ENCODE data around the gene VPS11. TPM values are rescaled to one million over a fixed set of nuclear protein-coding genes. Genes with fewer than 3 reads are reported as not detected.

Gene VPS11
- total RNA-seq, 4 donors from 2014 or later = 26.3 to 72.6 (median 37.2) TPM

DNA sequence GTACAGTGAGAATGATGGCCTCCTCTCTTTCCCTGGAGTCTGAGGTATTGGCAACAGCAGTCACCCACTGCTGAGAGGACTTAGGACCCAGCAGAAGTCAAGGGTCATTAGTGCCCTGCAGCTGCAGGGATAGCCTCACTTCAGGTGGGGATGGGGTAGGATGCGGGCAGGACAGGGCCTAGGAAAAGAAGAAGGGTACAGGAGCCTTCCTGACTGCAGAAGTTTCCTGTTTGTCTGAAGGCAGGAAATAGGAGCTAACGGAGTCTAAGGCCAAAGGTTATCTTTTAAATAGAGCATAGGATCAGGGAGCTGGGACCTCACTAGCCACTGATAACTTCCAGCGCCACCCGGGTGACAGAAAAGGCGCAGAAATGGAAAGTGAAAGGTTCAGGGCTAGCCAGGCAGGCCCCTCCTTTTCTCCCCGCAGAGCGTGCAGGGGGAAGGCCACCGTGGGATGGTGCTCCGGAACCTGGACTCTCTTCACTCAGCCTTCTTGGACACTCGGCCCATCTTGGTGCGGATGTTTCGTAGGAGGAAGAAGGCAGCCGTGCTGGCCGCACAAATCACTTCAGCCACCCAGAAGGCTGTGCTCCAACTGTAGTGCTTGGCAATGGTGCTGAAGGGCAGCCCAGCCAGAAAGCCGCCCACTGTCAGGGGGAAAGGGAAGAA lies 43.1 kb upstream of the VPS11 start:
- Histone ChIP-seq H3K9me3 (no peaks in the 10 kb centered on the region), H3K27me3 (no peaks in the 10 kb centered on the region), H3K27ac (peak overlapping the region in 2 of 4 donors; percentile 76 to 88), H3K4me1 (peaks cover 0 to 77% (median 12%) of the 10 kb centered on the region in 4 donors), H3K36me3 (peaks cover 0 to 50% (median 0%) of the 10 kb centered on the region in 3 donors), H3K4me3 (peak overlapping the region in 2 of 4 donors; percentile 75 to 81)
- no peak for DNase-seq
- no peak for TF ChIP-seq POLR2A (IDR thresholded peaks at IDR 0.05)
- TF ChIP-seq, protein P1, sequence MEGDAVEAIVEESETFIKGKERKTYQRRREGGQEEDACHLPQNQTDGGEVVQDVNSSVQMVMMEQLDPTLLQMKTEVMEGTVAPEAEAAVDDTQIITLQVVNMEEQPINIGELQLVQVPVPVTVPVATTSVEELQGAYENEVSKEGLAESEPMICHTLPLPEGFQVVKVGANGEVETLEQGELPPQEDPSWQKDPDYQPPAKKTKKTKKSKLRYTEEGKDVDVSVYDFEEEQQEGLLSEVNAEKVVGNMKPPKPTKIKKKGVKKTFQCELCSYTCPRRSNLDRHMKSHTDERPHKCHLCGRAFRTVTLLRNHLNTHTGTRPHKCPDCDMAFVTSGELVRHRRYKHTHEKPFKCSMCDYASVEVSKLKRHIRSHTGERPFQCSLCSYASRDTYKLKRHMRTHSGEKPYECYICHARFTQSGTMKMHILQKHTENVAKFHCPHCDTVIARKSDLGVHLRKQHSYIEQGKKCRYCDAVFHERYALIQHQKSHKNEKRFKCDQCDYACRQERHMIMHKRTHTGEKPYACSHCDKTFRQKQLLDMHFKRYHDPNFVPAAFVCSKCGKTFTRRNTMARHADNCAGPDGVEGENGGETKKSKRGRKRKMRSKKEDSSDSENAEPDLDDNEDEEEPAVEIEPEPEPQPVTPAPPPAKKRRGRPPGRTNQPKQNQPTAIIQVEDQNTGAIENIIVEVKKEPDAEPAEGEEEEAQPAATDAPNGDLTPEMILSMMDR (IDR thresholded peaks at IDR 0.05) = no peak

DNA sequence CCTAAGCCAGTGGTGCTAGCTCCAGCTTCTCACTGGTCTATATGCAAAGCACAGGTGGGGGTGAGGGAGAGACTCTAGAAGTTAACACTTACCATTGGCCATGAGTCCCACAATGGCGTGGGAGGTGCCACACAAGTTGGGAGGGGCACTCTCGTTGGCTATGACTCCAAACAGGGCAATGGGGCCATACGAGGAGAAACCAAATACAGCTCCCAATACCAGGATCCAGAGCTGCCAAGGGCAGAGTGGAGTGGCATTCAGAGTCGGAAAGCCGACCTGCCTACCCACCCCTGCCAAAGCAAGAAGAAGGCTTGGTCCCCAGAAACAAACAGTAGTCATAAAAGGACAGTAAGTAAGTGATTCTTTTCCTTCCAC lies 42.5 kb upstream of the VPS11 start:
- H3K27ac ChIP-seq = peak overlapping the region in 2 of 4 donors; percentile 76 to 88
- H3K4me3 ChIP-seq = peak overlapping the region in 2 of 4 donors; percentile 75 to 81
- no peaks in the 10 kb centered on the region for H3K9me3 ChIP-seq
- peaks cover 0 to 50% (median 0%) of the 10 kb centered on the region in 3 donors for H3K36me3 ChIP-seq
- no peaks in the 10 kb centered on the region for H3K27me3 ChIP-seq
- peaks cover 0 to 75% (median 9%) of the 10 kb centered on the region in 4 donors for H3K4me1 ChIP-seq
- TF ChIP-seq POLR2A (IDR thresholded peaks at IDR 0.05) = no peak
- TF ChIP-seq, protein P1 (IDR thresholded peaks at IDR 0.05) = no peak
- DNase-seq = no peak

- Histone ChIP-seq H3K27me3 (no peaks in the 10 kb centered on the region), H3K9me3 (no peaks in the 10 kb centered on the region), H3K36me3 (peaks cover 0 to 50% (median 0%) of the 10 kb centered on the region in 3 donors), H3K27ac (peak overlapping the region in 3 of 4 donors; percentile 3 to 93 (median 88)), H3K4me1 (peaks cover 0 to 72% (median 8%) of the 10 kb centered on the region in 4 donors), H3K4me3 (peak overlapping the region in 2 of 4 donors; percentile 75 to 81)
- DNase-seq = no peak
- no peak for TF ChIP-seq POLR2A (IDR thresholded peaks at IDR 0.05)
- TF ChIP-seq, protein P1 (IDR thresholded peaks at IDR 0.05) = no peak
These were observed 42.1 kb upstream of the VPS11 start for GRCh38 chr11:119025541-119025940.

DNA sequence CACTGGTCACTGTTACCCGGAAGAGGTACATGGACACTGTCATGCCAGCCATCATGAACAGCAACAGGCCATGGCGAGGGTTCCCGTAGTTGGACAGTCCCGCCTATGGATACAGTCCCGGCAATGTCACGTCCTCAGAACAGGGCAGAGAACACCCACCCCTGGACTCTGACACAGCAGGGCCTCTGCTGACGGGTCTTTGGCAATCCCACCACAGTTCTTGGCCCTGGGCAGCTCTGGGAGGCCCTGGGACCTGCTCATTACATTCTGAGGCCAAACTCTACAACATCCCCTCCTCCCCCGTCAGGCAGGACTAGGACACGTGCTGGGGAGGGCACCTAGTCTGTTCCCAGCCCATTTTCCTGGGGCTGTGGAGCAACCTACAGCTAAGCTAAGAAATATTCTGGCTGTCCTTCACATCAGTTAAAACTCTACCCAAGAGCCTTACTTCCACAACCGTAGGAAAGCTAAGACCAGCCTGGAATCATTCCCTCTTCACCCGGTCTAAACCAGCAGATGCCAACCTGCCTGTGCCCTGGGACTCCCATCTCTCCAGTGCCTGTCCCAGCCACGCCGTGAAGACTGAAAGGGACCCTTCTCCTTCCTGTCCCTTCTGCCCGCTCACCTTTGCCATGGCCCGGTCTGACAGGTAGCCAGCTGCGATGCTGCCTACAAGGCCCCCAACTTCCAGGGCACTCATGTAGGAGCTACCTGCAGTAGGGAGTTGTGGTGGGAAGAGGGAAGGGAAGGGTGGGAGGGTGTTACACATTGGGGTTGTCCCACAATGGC lies 41.4 kb upstream of the VPS11 start:
- Histone ChIP-seq H3K27me3 (no peaks in the 10 kb centered on the region), H3K36me3 (peaks cover 0 to 50% (median 0%) of the 10 kb centered on the region in 3 donors), H3K4me1 (peaks cover 0 to 69% (median 7%) of the 10 kb centered on the region in 4 donors), H3K27ac (peak overlapping the region in 3 of 4 donors; percentile 3 to 93 (median 88)), H3K4me3 (peak overlapping the region in 2 of 4 donors; percentile 75 to 81), H3K9me3 (no peaks in the 10 kb centered on the region)
- TF ChIP-seq, protein P1 (IDR thresholded peaks at IDR 0.05) = no peak
- no peak for TF ChIP-seq POLR2A (IDR thresholded peaks at IDR 0.05)
- DNase-seq = no peak

- H3K4me3 ChIP-seq = peak overlapping the region in 2 of 4 donors; percentile 75 to 81
- H3K27me3 ChIP-seq = no peaks in the 10 kb centered on the region
- H3K9me3 ChIP-seq = no peaks in the 10 kb centered on the region
- TF ChIP-seq, protein P1 (IDR thresholded peaks at IDR 0.05) = no peak
- TF ChIP-seq POLR2A (IDR thresholded peaks at IDR 0.05) = peak; percentile 30 to 60
- peaks cover 0 to 63% (median 4%) of the 10 kb centered on the region in 4 donors for H3K4me1 ChIP-seq
- H3K27ac ChIP-seq = peak overlapping the region in 3 of 4 donors; percentile 86 to 93 (median 88)
- H3K36me3 ChIP-seq = peaks cover 0 to 46% (median 0%) of the 10 kb centered on the region in 3 donors
- DNase-seq = peak in 2 of 3 donors; percentile 76 to 80
These were observed 40.6 kb upstream of the VPS11 start for GRCh38 chr11:119026970-119027369.
